SK-N-MC (cell line): ENCODE measurements around the gene FOXF2.

Experiments
- DNase-seq: peaks from one replicate; pipeline ENCODE4 v3.0.0-alpha.2; 2011; ENCODE audit warnings: low read depth, low spot score
- H3K27ac ChIP-seq: fragments of 200-600 bp; sonication (generic); 2 replicates; pipeline ENCODE4 v1.5.1; 2016; ENCODE audit warnings: mixed run types
- H3K36me3 ChIP-seq: fragments of 200-600 bp; sonication (generic); 2 replicates; pipeline ENCODE4 v1.6.1; 2017; ENCODE audit warnings: antibody characterized with exemption, low read length, mixed read lengths; ENCODE audit not compliant: insufficient read depth
- H3K4me3 ChIP-seq: fragments of 200-600 bp; sonication (generic); 2 replicates; pipeline ENCODE4 v1.5.1; 2016
- H3K9ac ChIP-seq: fragments of 200-600 bp; sonication (generic); 2 replicates; pipeline ENCODE4 v1.8.0; 2017; ENCODE audit warnings: mixed run types, mixed read lengths; ENCODE audit not compliant: insufficient read length
- H3K9me3 ChIP-seq: fragments of 200-600 bp; sonication (generic); 2 replicates; pipeline ENCODE4 v1.6.1; 2017; ENCODE audit warnings: low read depth, mild to moderate bottlenecking, antibody characterized with exemption, low read length, moderate library complexity, mixed read lengths
- EZH2 ChIP-seq: fragments of 200-600 bp; sonication (generic); IDR thresholded peaks from one replicate; pipeline ENCODE4 v1.6.1; 2017; ENCODE audit warnings: antibody characterized with exemption
- FOXP2 ChIP-seq: optimal IDR thresholded peaks from 2 replicates; pipeline ENCODE3; 2011; ENCODE audit warnings: mild to moderate bottlenecking, moderate library complexity; ENCODE audit not compliant: insufficient read depth; ENCODE audit errors: extremely low read length, control extremely low read depth
- POLR2AphosphoS5 ChIP-seq: IDR thresholded peaks from 2 replicates; pipeline ENCODE4 v1.6.1; 2012; ENCODE audit warnings: mild to moderate bottlenecking, low read depth, low read length, borderline replicate concordance

Gene FOXF2

GRCh38 chr6:1442929-1443328, 53.6 kb downstream of the FOXF2 start:
- TF ChIP-seq POLR2AphosphoS5, result no peak
- no peak for TF ChIP-seq FOXP2
- TF ChIP-seq EZH2, result no peak
- Histone ChIP-seq H3K4me3 (no peak overlapping the region), H3K9ac (no peak overlapping the region), H3K27ac (no peak overlapping the region), H3K36me3 (no peaks in the 10 kb centered on the region), H3K9me3 (no peaks in the 10 kb centered on the region)
- no peak for DNase-seq
